WTC11 (cell line): Measurements from ENCODE around the gene C4BPB. TPM values are rescaled to one million over a fixed set of nuclear protein-coding genes. Genes with fewer than 3 reads are reported as not detected.

Experiments used
- ATAC-seq: fragments of 200-7000 bp; cut with Tn5 transposase; 2 replicates; pipeline ENCODE4 v1.10.0; 2021; ENCODE audit warnings: mild to moderate bottlenecking, moderate library complexity
- CTCF ChIA-PET: fragments of 300-600 bp; sonication (Branson Sonifier 250); formaldehyde crosslinking; loops from one replicate; lab custom pipeline; 2021; ENCODE audit warnings: antibody characterized with exemption; lab: Charles Lee
- POLR2A ChIA-PET: fragments of 350-600 bp; sonication (Branson Sonifier 250); formaldehyde crosslinking; loops from one replicate; lab custom pipeline; 2021; ENCODE audit warnings: antibody characterized with exemption; lab: Charles Lee
- DNase-seq: peaks from one replicate; pipeline ENCODE4 v3.0.0; 2021; ENCODE audit warnings: low spot score
- H3K27ac Mint-ChIP-seq: 2 replicates; pipeline ENCODE4 v1.8.0; 2021; ENCODE audit warnings: mixed read lengths
- H3K27me3 Mint-ChIP-seq: 2 replicates; pipeline ENCODE4 v1.8.0; 2021; ENCODE audit warnings: low read depth, mild to moderate bottlenecking, moderate library complexity, mixed read lengths
- H3K36me3 Mint-ChIP-seq: 2 replicates; pipeline ENCODE4 v1.8.0; 2021; ENCODE audit warnings: mixed read lengths
- H3K4me1 Mint-ChIP-seq: 2 replicates; pipeline ENCODE4 v1.8.0; 2022; ENCODE audit warnings: mixed read lengths
- H3K4me3 Mint-ChIP-seq: 2 replicates; pipeline ENCODE4 v1.8.0; 2021; ENCODE audit warnings: mild to moderate bottlenecking, moderate library complexity, mixed read lengths
- H3K9me3 Mint-ChIP-seq: 2 replicates; pipeline ENCODE4 v1.8.0; 2021; ENCODE audit warnings: mixed read lengths
- CBFB ChIP-seq: sonication (generic); formaldehyde crosslinking; IDR thresholded peaks from 2 replicates; pipeline ENCODE4 v1.8.1; 2022; ENCODE audit warnings: mild to moderate bottlenecking, low read depth, missing genetic modification reagents
- CREM ChIP-seq: sonication (generic); formaldehyde crosslinking; IDR thresholded peaks from 2 replicates; pipeline ENCODE4 v1.8.1; 2022; ENCODE audit warnings: mild to moderate bottlenecking, missing genetic modification reagents, moderate library complexity
- ELF4 ChIP-seq: sonication (generic); formaldehyde crosslinking; IDR thresholded peaks from 2 replicates; pipeline ENCODE4 v1.8.1; 2022; ENCODE audit warnings: low read depth, mild to moderate bottlenecking, moderate library complexity, missing genetic modification reagents
- GTF2I ChIP-seq: fragments of 250-450 bp; sonication (Bioruptor Pico); conservative IDR thresholded peaks from 2 replicates; pipeline ENCODE4 v1.4.0; 2021; ENCODE audit warnings: mild to moderate bottlenecking
- HMGA2 ChIP-seq: fragments of 250-450 bp; sonication (Bioruptor Pico); IDR thresholded peaks from 2 replicates; pipeline ENCODE4 v1.4.0; 2021; ENCODE audit warnings: mild to moderate bottlenecking, moderate library complexity
- NR2C2 ChIP-seq: sonication (generic); formaldehyde crosslinking; IDR thresholded peaks from 2 replicates; pipeline ENCODE4 v1.8.0; 2022; ENCODE audit warnings: mild to moderate bottlenecking, missing genetic modification reagents
- RELA ChIP-seq: sonication (generic); formaldehyde crosslinking; IDR thresholded peaks from 2 replicates; pipeline ENCODE4 v1.8.1; 2022; ENCODE audit warnings: missing genetic modification reagents, mild to moderate bottlenecking, borderline replicate concordance
- SMAD3 ChIP-seq: sonication (generic); formaldehyde crosslinking; IDR thresholded peaks from 2 replicates; pipeline ENCODE4 v1.8.0; 2022; ENCODE audit warnings: missing genetic modification reagents, mild to moderate bottlenecking, borderline replicate concordance
- ZBTB21 ChIP-seq: sonication (generic); formaldehyde crosslinking; IDR thresholded peaks from 2 replicates; pipeline ENCODE4 v1.8.1; 2023; ENCODE audit warnings: mild to moderate bottlenecking, missing genetic modification reagents, borderline replicate concordance
- ZNF317 ChIP-seq: sonication (generic); formaldehyde crosslinking; IDR thresholded peaks from 2 replicates; pipeline ENCODE4 v1.8.1; 2023; ENCODE audit warnings: low read depth, mild to moderate bottlenecking, moderate library complexity, missing genetic modification reagents, borderline replicate concordance
- total RNA-seq: library from RNA; stranded (reverse); gene quantifications from 3 replicates; pipeline ENCODE4 v1.2.3, GENCODE V29; 2021
- TF ChIP-seq, protein P1 (sequence below): sonication (generic); formaldehyde crosslinking; IDR thresholded peaks from 2 replicates; pipeline ENCODE4 v1.8.1; 2023; ENCODE audit warnings: mild to moderate bottlenecking, moderate library complexity, missing genetic modification reagents
- TF ChIP-seq, protein P2 (sequence below): sonication (generic); formaldehyde crosslinking; IDR thresholded peaks from 2 replicates; pipeline ENCODE4 v1.8.0; 2023; ENCODE audit warnings: missing genetic modification reagents
- TF ChIP-seq, protein P3 (sequence below): sonication (generic); formaldehyde crosslinking; IDR thresholded peaks from 2 replicates; pipeline ENCODE4 v1.8.1; 2023; ENCODE audit warnings: mild to moderate bottlenecking, missing genetic modification reagents
- TF ChIP-seq, protein P4 (sequence below): fragments of 250-450 bp; sonication (Bioruptor Pico); IDR thresholded peaks from 2 replicates; pipeline ENCODE4 v1.9.0; 2021; ENCODE audit warnings: mild to moderate bottlenecking
- TF ChIP-seq, protein P5 (sequence below): sonication (generic); formaldehyde crosslinking; IDR thresholded peaks from 2 replicates; pipeline ENCODE4 v1.8.0; 2022; ENCODE audit warnings: missing genetic modification reagents
- TF ChIP-seq, protein P6 (sequence below): sonication (generic); formaldehyde crosslinking; IDR thresholded peaks from 2 replicates; pipeline ENCODE4 v1.8.1; 2023; ENCODE audit warnings: mild to moderate bottlenecking, missing genetic modification reagents, borderline replicate concordance

C4BPB gene
- total RNA-seq, 1 experiment from 2014 or later, result 0.26 TPM

DNA sequence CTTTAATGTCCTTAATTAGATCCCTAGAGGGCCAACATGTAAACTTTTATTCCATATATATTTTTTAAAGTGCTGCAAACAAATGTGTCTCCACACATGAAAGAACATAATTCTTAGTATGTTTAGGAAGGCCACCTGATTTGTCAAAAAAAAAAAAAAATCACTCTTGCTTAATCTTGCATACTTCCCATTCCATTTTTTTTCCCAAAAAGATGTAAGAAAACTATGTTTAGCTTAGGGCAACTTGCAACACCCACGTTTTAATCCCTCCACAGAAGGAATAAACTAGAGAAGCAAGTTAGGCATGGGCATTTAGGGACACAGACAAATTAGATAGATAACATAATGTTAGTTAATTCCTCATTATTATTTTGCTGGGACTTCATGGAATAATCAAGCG is 43.2 kb upstream of the C4BPB start:
- ChIA-PET POLR2A (no interaction called here), CTCF (interaction anchor here (0.7 to 1.0 kb wide), 3 partner anchors 7 to 1872 kb away, joined by 3 read pairs; partner anchors contain the start of gene PFKFB2)
- no peak overlapping the region for H3K4me3 Mint-ChIP-seq
- ATAC-seq (no peak), DNase-seq (no peak)
- peaks cover 45% of the 10 kb centered on the region for H3K4me1 Mint-ChIP-seq
- H3K27ac Mint-ChIP-seq, result no peak overlapping the region
- H3K9me3 Mint-ChIP-seq, result peaks cover 8% of the 10 kb centered on the region
- TF ChIP-seq SMAD3, result no peak
- TF ChIP-seq ELF4 (CRISPR knock-in tag), result no peak
- TF ChIP-seq, protein P1, sequence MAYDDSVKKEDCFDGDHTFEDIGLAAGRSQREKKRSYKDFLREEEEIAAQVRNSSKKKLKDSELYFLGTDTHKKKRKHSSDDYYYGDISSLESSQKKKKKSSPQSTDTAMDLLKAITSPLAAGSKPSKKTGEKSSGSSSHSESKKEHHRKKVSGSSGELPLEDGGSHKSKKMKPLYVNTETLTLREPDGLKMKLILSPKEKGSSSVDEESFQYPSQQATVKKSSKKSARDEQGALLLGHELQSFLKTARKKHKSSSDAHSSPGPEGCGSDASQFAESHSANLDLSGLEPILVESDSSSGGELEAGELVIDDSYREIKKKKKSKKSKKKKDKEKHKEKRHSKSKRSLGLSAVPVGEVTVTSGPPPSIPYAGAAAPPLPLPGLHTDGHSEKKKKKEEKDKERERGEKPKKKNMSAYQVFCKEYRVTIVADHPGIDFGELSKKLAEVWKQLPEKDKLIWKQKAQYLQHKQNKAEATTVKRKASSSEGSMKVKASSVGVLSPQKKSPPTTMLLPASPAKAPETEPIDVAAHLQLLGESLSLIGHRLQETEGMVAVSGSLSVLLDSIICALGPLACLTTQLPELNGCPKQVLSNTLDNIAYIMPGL (CRISPR knock-in tag), result no peak
- no peak for TF ChIP-seq RELA (CRISPR knock-in tag)
- no peak for TF ChIP-seq NR2C2 (CRISPR knock-in tag)
- TF ChIP-seq CBFB (CRISPR knock-in tag), result no peak
- no peak for TF ChIP-seq CREM (CRISPR knock-in tag)
- TF ChIP-seq HMGA2 (CRISPR knock-in tag), result no peak
- TF ChIP-seq ZBTB21 (CRISPR knock-in tag), result no peak
- TF ChIP-seq ZNF317 (CRISPR knock-in tag), result no peak
- TF ChIP-seq, protein P2, sequence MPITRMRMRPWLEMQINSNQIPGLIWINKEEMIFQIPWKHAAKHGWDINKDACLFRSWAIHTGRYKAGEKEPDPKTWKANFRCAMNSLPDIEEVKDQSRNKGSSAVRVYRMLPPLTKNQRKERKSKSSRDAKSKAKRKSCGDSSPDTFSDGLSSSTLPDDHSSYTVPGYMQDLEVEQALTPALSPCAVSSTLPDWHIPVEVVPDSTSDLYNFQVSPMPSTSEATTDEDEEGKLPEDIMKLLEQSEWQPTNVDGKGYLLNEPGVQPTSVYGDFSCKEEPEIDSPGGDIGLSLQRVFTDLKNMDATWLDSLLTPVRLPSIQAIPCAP (CRISPR knock-in tag), result no peak
- TF ChIP-seq, protein P3, sequence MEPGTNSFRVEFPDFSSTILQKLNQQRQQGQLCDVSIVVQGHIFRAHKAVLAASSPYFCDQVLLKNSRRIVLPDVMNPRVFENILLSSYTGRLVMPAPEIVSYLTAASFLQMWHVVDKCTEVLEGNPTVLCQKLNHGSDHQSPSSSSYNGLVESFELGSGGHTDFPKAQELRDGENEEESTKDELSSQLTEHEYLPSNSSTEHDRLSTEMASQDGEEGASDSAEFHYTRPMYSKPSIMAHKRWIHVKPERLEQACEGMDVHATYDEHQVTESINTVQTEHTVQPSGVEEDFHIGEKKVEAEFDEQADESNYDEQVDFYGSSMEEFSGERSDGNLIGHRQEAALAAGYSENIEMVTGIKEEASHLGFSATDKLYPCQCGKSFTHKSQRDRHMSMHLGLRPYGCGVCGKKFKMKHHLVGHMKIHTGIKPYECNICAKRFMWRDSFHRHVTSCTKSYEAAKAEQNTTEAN, result no peak
- TF ChIP-seq, protein P4, sequence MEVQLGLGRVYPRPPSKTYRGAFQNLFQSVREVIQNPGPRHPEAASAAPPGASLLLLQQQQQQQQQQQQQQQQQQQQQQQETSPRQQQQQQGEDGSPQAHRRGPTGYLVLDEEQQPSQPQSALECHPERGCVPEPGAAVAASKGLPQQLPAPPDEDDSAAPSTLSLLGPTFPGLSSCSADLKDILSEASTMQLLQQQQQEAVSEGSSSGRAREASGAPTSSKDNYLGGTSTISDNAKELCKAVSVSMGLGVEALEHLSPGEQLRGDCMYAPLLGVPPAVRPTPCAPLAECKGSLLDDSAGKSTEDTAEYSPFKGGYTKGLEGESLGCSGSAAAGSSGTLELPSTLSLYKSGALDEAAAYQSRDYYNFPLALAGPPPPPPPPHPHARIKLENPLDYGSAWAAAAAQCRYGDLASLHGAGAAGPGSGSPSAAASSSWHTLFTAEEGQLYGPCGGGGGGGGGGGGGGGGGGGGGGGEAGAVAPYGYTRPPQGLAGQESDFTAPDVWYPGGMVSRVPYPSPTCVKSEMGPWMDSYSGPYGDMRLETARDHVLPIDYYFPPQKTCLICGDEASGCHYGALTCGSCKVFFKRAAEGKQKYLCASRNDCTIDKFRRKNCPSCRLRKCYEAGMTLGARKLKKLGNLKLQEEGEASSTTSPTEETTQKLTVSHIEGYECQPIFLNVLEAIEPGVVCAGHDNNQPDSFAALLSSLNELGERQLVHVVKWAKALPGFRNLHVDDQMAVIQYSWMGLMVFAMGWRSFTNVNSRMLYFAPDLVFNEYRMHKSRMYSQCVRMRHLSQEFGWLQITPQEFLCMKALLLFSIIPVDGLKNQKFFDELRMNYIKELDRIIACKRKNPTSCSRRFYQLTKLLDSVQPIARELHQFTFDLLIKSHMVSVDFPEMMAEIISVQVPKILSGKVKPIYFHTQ (CRISPR knock-in tag), result no peak
- TF ChIP-seq, protein P5, sequence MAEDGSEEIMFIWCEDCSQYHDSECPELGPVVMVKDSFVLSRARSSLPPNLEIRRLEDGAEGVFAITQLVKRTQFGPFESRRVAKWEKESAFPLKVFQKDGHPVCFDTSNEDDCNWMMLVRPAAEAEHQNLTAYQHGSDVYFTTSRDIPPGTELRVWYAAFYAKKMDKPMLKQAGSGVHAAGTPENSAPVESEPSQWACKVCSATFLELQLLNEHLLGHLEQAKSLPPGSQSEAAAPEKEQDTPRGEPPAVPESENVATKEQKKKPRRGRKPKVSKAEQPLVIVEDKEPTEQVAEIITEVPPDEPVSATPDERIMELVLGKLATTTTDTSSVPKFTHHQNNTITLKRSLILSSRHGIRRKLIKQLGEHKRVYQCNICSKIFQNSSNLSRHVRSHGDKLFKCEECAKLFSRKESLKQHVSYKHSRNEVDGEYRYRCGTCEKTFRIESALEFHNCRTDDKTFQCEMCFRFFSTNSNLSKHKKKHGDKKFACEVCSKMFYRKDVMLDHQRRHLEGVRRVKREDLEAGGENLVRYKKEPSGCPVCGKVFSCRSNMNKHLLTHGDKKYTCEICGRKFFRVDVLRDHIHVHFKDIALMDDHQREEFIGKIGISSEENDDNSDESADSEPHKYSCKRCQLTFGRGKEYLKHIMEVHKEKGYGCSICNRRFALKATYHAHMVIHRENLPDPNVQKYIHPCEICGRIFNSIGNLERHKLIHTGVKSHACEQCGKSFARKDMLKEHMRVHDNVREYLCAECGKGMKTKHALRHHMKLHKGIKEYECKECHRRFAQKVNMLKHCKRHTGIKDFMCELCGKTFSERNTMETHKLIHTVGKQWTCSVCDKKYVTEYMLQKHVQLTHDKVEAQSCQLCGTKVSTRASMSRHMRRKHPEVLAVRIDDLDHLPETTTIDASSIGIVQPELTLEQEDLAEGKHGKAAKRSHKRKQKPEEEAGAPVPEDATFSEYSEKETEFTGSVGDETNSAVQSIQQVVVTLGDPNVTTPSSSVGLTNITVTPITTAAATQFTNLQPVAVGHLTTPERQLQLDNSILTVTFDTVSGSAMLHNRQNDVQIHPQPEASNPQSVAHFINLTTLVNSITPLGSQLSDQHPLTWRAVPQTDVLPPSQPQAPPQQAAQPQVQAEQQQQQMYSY (CRISPR knock-in tag), result no peak
- TF ChIP-seq GTF2I, result no peak
- TF ChIP-seq, protein P6, sequence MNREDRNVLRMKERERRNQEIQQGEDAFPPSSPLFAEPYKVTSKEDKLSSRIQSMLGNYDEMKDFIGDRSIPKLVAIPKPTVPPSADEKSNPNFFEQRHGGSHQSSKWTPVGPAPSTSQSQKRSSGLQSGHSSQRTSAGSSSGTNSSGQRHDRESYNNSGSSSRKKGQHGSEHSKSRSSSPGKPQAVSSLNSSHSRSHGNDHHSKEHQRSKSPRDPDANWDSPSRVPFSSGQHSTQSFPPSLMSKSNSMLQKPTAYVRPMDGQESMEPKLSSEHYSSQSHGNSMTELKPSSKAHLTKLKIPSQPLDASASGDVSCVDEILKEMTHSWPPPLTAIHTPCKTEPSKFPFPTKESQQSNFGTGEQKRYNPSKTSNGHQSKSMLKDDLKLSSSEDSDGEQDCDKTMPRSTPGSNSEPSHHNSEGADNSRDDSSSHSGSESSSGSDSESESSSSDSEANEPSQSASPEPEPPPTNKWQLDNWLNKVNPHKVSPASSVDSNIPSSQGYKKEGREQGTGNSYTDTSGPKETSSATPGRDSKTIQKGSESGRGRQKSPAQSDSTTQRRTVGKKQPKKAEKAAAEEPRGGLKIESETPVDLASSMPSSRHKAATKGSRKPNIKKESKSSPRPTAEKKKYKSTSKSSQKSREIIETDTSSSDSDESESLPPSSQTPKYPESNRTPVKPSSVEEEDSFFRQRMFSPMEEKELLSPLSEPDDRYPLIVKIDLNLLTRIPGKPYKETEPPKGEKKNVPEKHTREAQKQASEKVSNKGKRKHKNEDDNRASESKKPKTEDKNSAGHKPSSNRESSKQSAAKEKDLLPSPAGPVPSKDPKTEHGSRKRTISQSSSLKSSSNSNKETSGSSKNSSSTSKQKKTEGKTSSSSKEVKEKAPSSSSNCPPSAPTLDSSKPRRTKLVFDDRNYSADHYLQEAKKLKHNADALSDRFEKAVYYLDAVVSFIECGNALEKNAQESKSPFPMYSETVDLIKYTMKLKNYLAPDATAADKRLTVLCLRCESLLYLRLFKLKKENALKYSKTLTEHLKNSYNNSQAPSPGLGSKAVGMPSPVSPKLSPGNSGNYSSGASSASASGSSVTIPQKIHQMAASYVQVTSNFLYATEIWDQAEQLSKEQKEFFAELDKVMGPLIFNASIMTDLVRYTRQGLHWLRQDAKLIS (CRISPR knock-in tag), result no peak
- peaks cover 38% of the 10 kb centered on the region for H3K36me3 Mint-ChIP-seq
- no peaks in the 10 kb centered on the region for H3K27me3 Mint-ChIP-seq
